Motor neuron (in vitro differentiated cells): Measurements from ENCODE around the gene SH3GL3. TPM values are rescaled to one million over a fixed set of nuclear protein-coding genes. Genes with fewer than 3 reads are reported as not detected.

Source experiments
- ATAC-seq, 8 experiments: fragments of 200-7000 bp; cut with Tn5 transposase; replicated peaks in 6 of 8; 2 replicates each; pipeline ENCODE4 v1.8.0; 2021; ENCODE audit warnings: mild to moderate bottlenecking in 8 of 8, moderate library complexity in 8 of 8
- H3K27ac ChIP-seq, 2 donors: fragments of 250-450 bp; sonication (Bioruptor Pico); 2 replicates each; pipeline ENCODE4 v1.9.0; 2021; ENCODE audit warnings: antibody characterized with exemption in 2 of 2, mild to moderate bottlenecking in 2 of 2, moderate library complexity in 1 of 2
- H3K4me1 ChIP-seq, 2 donors: fragments of 250-450 bp; sonication (Bioruptor Pico); replicated peaks in 1 of 2; 2 replicates each; pipeline ENCODE4 v1.6.1; 2021; ENCODE audit warnings: antibody characterized with exemption in 2 of 2, mild to moderate bottlenecking in 2 of 2, moderate library complexity in 1 of 2
- H3K4me3 ChIP-seq, 5 donors: fragments of 250-450 bp; sonication (Bioruptor Pico); 2 replicates each; pipeline ENCODE4 v1.9.0; 2021; ENCODE audit warnings: antibody characterized with exemption in 5 of 5, mild to moderate bottlenecking in 5 of 5, moderate library complexity in 4 of 5
- WGBS, 10 experiments: fragments of 450-650 bp; shearing (Covaris generic); methylation state at CpG; one replicate each; pipeline ENCODE4 v1.0.0; 2022; 5-methylcytosine and 5-hydroxymethylcytosine counted together
- in situ Hi-C, 9 experiments: fragments of 400-800 bp; cut with MboI; loops; one replicate each; pipeline ENCODE4 v1.15.0; 2021; ENCODE audit warnings: low sequenced_read_pairs in 9 of 9, low pct_unique_long_range_greater_than_20kb in 2 of 9; ENCODE audit not compliant: unreplicated experiment in 9 of 9
- total RNA-seq, 8 experiments: library from RNA; unstranded; fragments of 300-600 nt; gene quantifications; 2 replicates each; pipeline versions ENCODE4 v1.2.3 to v1.2.4, GENCODE V29; 2022

Gene SH3GL3
- total RNA-seq, 8 experiments from 2014 or later: 3.7 to 22.6 (median 10.5) TPM

GRCh38 chr15:83436513-83437158 is 10.5 kb upstream of the SH3GL3 start:
- peak; percentile 74 to 95 (median 79) for ATAC-seq
- no peaks in the 10 kb centered on the region for H3K4me1 ChIP-seq
- H3K4me3 ChIP-seq: no peak overlapping the region
- 0 to 38% (median 12%) methylated on average over 3 to 6 of the region's 6 CpGs; no CpG with 5 or more reads in 4 of the 10 experiments for WGBS, 10 experiments
- no peak overlapping the region for H3K27ac ChIP-seq
- in situ Hi-C loops: loop anchor here in 5 of 9 experiments (10.0 to 25.0 kb wide), 4 partner anchors 118 to 199 kb away; no protein-coding TSS in a partner anchor

DNA sequence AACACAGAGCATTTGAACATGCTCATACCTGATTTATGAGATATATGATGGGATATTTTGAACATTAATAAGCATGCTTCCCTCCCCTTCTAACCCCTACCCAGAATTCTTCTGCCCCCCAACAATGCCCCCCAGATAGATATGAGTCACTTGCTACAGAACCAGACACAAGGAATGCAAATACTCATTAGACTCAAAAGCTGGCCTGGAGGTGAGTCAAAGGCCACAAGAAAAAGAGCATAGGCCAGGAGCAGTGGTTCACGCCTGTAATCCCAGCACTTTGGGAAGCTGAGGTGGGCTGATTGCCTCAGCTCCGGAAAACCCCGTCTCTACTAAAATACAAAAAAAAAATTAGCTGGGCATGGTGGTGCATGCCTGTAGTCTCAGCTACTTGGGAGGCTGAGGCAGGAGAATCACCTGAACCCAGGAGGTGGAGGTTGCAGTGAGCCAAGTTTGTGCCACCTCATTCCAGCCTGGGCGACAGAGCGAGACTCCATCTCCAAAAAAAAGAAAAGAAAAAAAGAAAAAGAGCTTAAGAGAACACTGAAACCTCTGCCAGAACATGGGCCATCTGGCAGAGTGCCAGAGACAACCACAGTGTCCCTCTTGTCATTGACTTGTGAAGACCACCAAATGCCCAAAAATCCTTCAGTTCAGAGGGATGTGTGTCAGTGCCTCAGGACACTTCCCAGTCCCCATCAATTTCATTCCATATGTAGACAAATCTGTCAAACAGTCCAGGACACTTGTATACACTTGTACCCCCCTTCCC is 3.9 kb upstream of the SH3GL3 start:
- no peak overlapping the region for H3K27ac ChIP-seq
- in situ Hi-C loops: loop anchor here in 4 of 9 experiments (25.0 kb wide), 2 partner anchors 119 to 206 kb away; no protein-coding TSS in a partner anchor

GRCh38 chr15:83444936-83445335 is 2.2 kb upstream of the SH3GL3 start:
- no peak overlapping the region for H3K27ac ChIP-seq
- H3K4me3 ChIP-seq: no peak overlapping the region
- no peaks in the 10 kb centered on the region for H3K4me1 ChIP-seq
- no peak for ATAC-seq
- in situ Hi-C loops: loop anchor here in 4 of 9 experiments (25.0 kb wide), 2 partner anchors 117 to 208 kb away; no protein-coding TSS in a partner anchor

More for the DNA sequence above, 3.9 kb upstream of the SH3GL3 start:
- no peak for ATAC-seq
- Histone ChIP-seq H3K4me3 (no peak overlapping the region), H3K4me1 (no peaks in the 10 kb centered on the region)
- 60 to 100% (median 86%) methylated on average over 1 to 5 of the region's 5 CpGs; no CpG with 5 or more reads in 2 of the 10 experiments for WGBS, 10 experiments

DNA sequence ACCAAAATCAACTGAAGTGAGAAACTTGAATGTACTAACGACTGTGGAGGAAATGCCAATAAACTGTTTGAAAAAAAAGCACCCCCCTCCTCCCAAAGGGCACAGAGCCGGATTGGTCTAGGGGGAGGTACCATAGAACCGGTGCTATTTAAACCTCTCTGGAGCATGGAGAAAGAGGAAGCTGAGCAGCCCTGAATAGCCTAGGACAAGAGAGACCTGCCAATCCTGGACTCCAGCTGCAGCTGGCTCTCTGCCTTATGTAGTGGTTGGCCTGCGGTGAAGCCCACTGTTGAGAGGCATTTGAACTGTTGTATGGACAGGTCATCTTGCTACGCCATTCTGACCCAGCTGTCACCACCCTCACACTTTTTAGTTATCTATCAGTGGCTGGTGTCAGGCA is 1.5 kb upstream of the SH3GL3 start:
- no peak for ATAC-seq
- H3K27ac ChIP-seq: no peak overlapping the region

GRCh38 chr15:83446417-83446816 is 724 bp upstream of the SH3GL3 start:
- no peak for ATAC-seq
- Histone ChIP-seq H3K4me3 (peak overlapping the region; percentile 41 to 57 (median 50)), H3K27ac (no peak overlapping the region), H3K4me1 (no peaks in the 10 kb centered on the region)
- 0 to 93% (median 63%) methylated on average over 1 to 5 of the region's 14 CpGs; no CpG with 5 or more reads in 2 of the 10 experiments for WGBS, 10 experiments
- in situ Hi-C loops: loop anchor here in 4 of 9 experiments (25.0 kb wide), 2 partner anchors 116 to 209 kb away; no protein-coding TSS in a partner anchor

More for the DNA sequence above, 1.5 kb upstream of the SH3GL3 start:
- in situ Hi-C loops: loop anchor here in 4 of 9 experiments (25.0 kb wide), 2 partner anchors 117 to 208 kb away; no protein-coding TSS in a partner anchor
- 3 to 83% (median 54%) methylated on average over 1 to 5 of the region's 5 CpGs; no CpG with 5 or more reads in 1 of the 10 experiments for WGBS, 10 experiments
- Histone ChIP-seq H3K4me1 (no peaks in the 10 kb centered on the region), H3K4me3 (no peak overlapping the region)

- Histone ChIP-seq H3K4me3 (no peak overlapping the region), H3K27ac (no peak overlapping the region), H3K4me1 (no peaks in the 10 kb centered on the region)
- in situ Hi-C loops: loop anchor here in 4 of 9 experiments (25.0 kb wide), 2 partner anchors 113 to 212 kb away; no protein-coding TSS in a partner anchor
- no peak for ATAC-seq
- WGBS, 10 experiments: 20 to 100% (median 80%) methylated on average over 1 to 3 of the region's 3 CpGs; no CpG with 5 or more reads in 2 of the 10 experiments
Observed at GRCh38 chr15:83449250-83449671, 2.1 kb downstream of the SH3GL3 start.

DNA sequence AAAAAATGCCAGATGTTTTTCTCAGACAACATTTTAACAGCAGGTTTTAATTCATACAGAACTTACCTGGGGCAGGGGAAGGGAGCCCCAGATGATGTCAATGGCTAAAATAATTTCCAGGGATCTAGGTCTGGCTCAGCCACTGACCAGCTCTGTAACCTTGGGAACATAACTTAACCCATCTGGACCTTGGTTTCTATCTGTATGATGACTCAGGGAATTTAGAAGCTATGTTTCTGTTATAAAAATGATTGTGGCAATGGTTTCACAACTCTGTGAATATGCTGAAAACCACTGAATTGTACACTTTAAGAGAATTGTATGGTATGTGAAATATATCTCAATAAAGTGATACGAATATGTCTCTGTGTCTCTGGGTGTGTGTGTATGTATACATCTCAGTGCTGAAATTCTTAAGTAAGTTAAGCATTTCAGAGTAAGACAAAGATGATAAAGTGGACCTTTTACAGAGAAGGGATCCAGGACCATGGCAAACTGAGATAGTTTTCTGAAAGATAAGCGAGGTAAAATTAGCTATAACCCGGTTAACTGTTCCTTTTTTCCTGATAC is 2.9 kb downstream of the SH3GL3 start:
- Histone ChIP-seq H3K27ac (no peak overlapping the region), H3K4me1 (no peaks in the 10 kb centered on the region), H3K4me3 (no peak overlapping the region)
- 13 to 100% (median 89%) methylated on average over 1 to 3 of the region's 3 CpGs for WGBS, 10 experiments
- peak in 1 of 8 experiments; percentile 1 for ATAC-seq
- in situ Hi-C loops: loop anchor here in 4 of 9 experiments (25.0 kb wide), 2 partner anchors 112 to 213 kb away; no protein-coding TSS in a partner anchor

DNA sequence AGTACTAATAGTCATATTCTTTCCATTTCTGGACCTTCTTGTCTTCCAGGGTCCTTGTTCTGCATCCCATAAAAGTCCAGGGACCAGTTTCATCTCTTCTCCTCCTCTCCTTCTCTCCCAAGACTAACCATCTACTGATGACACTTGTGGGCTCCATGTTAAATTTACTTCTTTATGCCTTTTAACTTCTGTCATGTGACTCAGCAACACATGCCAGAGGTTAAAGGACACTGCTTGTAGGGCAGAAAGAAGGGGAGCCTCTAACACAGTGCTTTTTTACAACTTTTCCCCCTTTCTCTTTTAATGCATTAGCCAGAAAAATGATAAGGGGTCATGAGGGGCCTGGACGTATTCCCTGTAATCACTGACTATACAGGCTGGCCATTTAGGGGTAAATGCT is 10.0 kb downstream of the SH3GL3 start:
- H3K4me3 ChIP-seq: no peak overlapping the region
- no peak for ATAC-seq
- no peak overlapping the region for H3K27ac ChIP-seq
- 36 to 90% (median 69%) methylated on average over 1 of the region's 1 CpG; no CpG with 5 or more reads in 4 of the 10 experiments for WGBS, 10 experiments
- peaks cover 4 to 6% of the 10 kb centered on the region in 2 donors for H3K4me1 ChIP-seq
- in situ Hi-C loops: no loop called here

- no peak for ATAC-seq
- peaks cover 4 to 6% of the 10 kb centered on the region in 2 donors for H3K4me1 ChIP-seq
- in situ Hi-C loops: no loop called here
- no peak overlapping the region for H3K27ac ChIP-seq
- H3K4me3 ChIP-seq: no peak overlapping the region
- WGBS, 10 experiments: 8 to 85% (median 57%) methylated on average over 1 to 3 of the region's 3 CpGs; no CpG with 5 or more reads in 3 of the 10 experiments
Observed at GRCh38 chr15:83458381-83458780, 11.2 kb downstream of the SH3GL3 start.

- Histone ChIP-seq H3K4me1 (peaks cover 2 to 3% of the 10 kb centered on the region in 2 donors), H3K4me3 (no peak overlapping the region), H3K27ac (no peak overlapping the region)
- 50 to 100% (median 84%) methylated on average over 1 to 3 of the region's 3 CpGs; no CpG with 5 or more reads in 1 of the 10 experiments for WGBS, 10 experiments
- in situ Hi-C loops: no loop called here
- ATAC-seq: no peak
Observed at GRCh38 chr15:83462026-83462425, 14.9 kb downstream of the SH3GL3 start.

- WGBS, 10 experiments: 7 to 82% (median 62%) methylated on average over 1 to 4 of the region's 4 CpGs
- Histone ChIP-seq H3K27ac (no peak overlapping the region), H3K4me1 (no peaks in the 10 kb centered on the region), H3K4me3 (no peak overlapping the region)
- in situ Hi-C loops: no loop called here
- ATAC-seq: no peak
Observed at GRCh38 chr15:83462953-83463433, 15.9 kb downstream of the SH3GL3 start.

GRCh38 chr15:83470887-83471286 is 23.7 kb downstream of the SH3GL3 start:
- no peak for ATAC-seq
- Histone ChIP-seq H3K4me3 (no peak overlapping the region), H3K4me1 (no peaks in the 10 kb centered on the region), H3K27ac (no peak overlapping the region)
- in situ Hi-C loops: no loop called here
